GM12878 (cell line): ENCODE measurements around the gene SYN1. TPM values are rescaled to one million over a fixed set of nuclear protein-coding genes. Genes with fewer than 3 reads are reported as not detected.
A peak's percentile ranks its signal among the peaks of the same experiment; 100 is the strongest.

ENCODE experiments used
- BCLAF1 ChIP-seq: fragments of 450-650 bp; IDR thresholded peaks from 2 replicates; pipeline ENCODE4 v1.6.1; 2017; ENCODE audit warnings: antibody characterized with exemption, mild to moderate bottlenecking, moderate library complexity
- CBFB ChIP-seq: IDR thresholded peaks from 2 replicates; pipeline ENCODE4 v1.6.1; 2016; ENCODE audit warnings: antibody characterized with exemption, low read depth
- CEBPB ChIP-seq, 2 experiments: fragments of 150-350 bp in 1 of 2; IDR thresholded peaks; 2 replicates each; pipeline ENCODE4 v1.6.1; 2012 to 2014; ENCODE audit warnings: low read depth in 2 of 2, low read length in 2 of 2, borderline replicate concordance in 1 of 2, inconsistent platforms in 1 of 2
- CHD2 ChIP-seq: IDR thresholded peaks from 2 replicates; pipeline ENCODE4 v1.6.1; 2011; ENCODE audit warnings: low read depth, low read length, improper control_type of control experiment, borderline replicate concordance
- CREM ChIP-seq: IDR thresholded peaks from 2 replicates; pipeline ENCODE4 v1.6.1; 2014; ENCODE audit warnings: antibody characterized with exemption, low read depth
- EGR1 ChIP-seq, 2 experiments: IDR thresholded peaks; 1 replicate in 1 of 2; 2 replicates in 1 of 2; pipeline ENCODE4 v1.6.1; 2011 to 2012; ENCODE audit warnings: low read depth in 2 of 2, low read length in 2 of 2, borderline replicate concordance in 1 of 2, mild to moderate bottlenecking in 1 of 2, moderate library complexity in 1 of 2
- IKZF1 ChIP-seq: fragments of 450-650 bp; conservative IDR thresholded peaks from 2 replicates; pipeline ENCODE4 v1.6.1; 2017; ENCODE audit warnings: antibody characterized with exemption, mild to moderate bottlenecking
- JUNB ChIP-seq: IDR thresholded peaks from 2 replicates; pipeline ENCODE4 v1.6.1; 2016; ENCODE audit warnings: antibody characterized with exemption, mild to moderate bottlenecking
- JUND ChIP-seq: IDR thresholded peaks from 2 replicates; pipeline ENCODE4 v1.6.1; 2012; ENCODE audit warnings: low read depth, mild to moderate bottlenecking, low read length, improper control_type of control experiment, moderate library complexity
- LARP7 ChIP-seq: fragments of 450-650 bp; IDR thresholded peaks from 2 replicates; pipeline ENCODE4 v1.6.1; 2017; ENCODE audit warnings: mild to moderate bottlenecking
- MXI1 ChIP-seq: fragments of 150-350 bp; IDR thresholded peaks from 2 replicates; pipeline ENCODE4 v1.6.1; 2011; ENCODE audit warnings: low read depth, mild to moderate bottlenecking, inconsistent platforms, low read length, improper control_type of control experiment
- NKRF ChIP-seq: fragments of 450-650 bp; conservative IDR thresholded peaks from 2 replicates; pipeline ENCODE4 v1.6.1; 2017; ENCODE audit warnings: mild to moderate bottlenecking, moderate library complexity
- NR2F1 ChIP-seq: fragments of 450-650 bp; conservative IDR thresholded peaks from 2 replicates; pipeline ENCODE4 v1.6.1; 2017; ENCODE audit warnings: mild to moderate bottlenecking
- PRDM15 ChIP-seq: fragments of 450-650 bp; formaldehyde crosslinking; IDR thresholded peaks from 2 replicates; pipeline ENCODE4 v1.4.0; 2020; ENCODE audit warnings: mild to moderate bottlenecking, moderate library complexity
- REST ChIP-seq: IDR thresholded peaks from 2 replicates; pipeline ENCODE4 v1.6.1; 2012; ENCODE audit warnings: mild to moderate bottlenecking, low read depth, low read length
- SMAD5 ChIP-seq: IDR thresholded peaks from 2 replicates; pipeline ENCODE4 v1.6.1; 2016; ENCODE audit warnings: antibody characterized with exemption, low read depth
- ZNF207 ChIP-seq: fragments of 450-650 bp; IDR thresholded peaks from 2 replicates; pipeline ENCODE4 v1.6.1; 2014; ENCODE audit warnings: antibody characterized with exemption, mild to moderate bottlenecking, borderline replicate concordance
- polyA plus RNA-seq, 11 experiments: library from polyadenylated mRNA; depleted of rRNA in 4 of 11; unstranded in 6 of 11; stranded (reverse) in 5 of 11; fragments of >200 nt; fragmentation: Nextera tagmentation in 4 of 11; fragmentation: Illumina TruSeq in 1 of 11; extraction: Ambion mirVana in 4 of 11; extraction: Trizol in 1 of 11; gene quantifications; 1 replicate in 1 of 11; 2 replicates in 10 of 11; pipeline versions ENCODE4 v1.2.1 to v1.2.3, GENCODE V29; 2011 to 2016; ENCODE audit warnings: inconsistent platforms in 2 of 11, missing spikeins in 2 of 11, low read depth in 1 of 11
- total RNA-seq, 4 experiments: library from RNA; depleted of rRNA in 3 of 4; stranded (reverse); fragments of >200 nt in 3 of 4; fragmentation: Illumina TruSeq in 1 of 4; extraction: Trizol in 1 of 4; gene quantifications; 2 replicates each; pipeline versions ENCODE4 v1.2.1 to v1.2.3, GENCODE V29; 2013 to 2021

SYN1 gene
- total and polyA plus RNA-seq, 10 of the 15 experiments (the other 5 are each of a cell fraction or from before 2014, with no cell fraction given): 0.09 to 0.57 (median 0.16) TPM; not detected in 3

- peak; percentile 98 for TF ChIP-seq REST
- TF ChIP-seq PRDM15 (CRISPR knock-in tag): no peak
- peak; percentile 65; the same call in 1 of the 2 replicates for TF ChIP-seq ZNF207
- peak; percentile 83 for TF ChIP-seq MXI1
- no peak for TF ChIP-seq SMAD5
- peak; percentile 55 for TF ChIP-seq NR2F1
- no peak for TF ChIP-seq JUNB
- TF ChIP-seq CHD2: peak; percentile 75
- peak; percentile 65 to 95 for TF ChIP-seq EGR1 (IDR thresholded peaks at IDR 0.05; ENCODE audit: borderline replicate concordance in 1 of 2, low read depth in 2 of 2, low read length in 2 of 2)
- no peak; the same call in 1 of the 2 replicates for TF ChIP-seq IKZF1
- TF ChIP-seq JUND: peak; percentile 96
- TF ChIP-seq CEBPB (IDR thresholded peaks at IDR 0.05; ENCODE audit: borderline replicate concordance in 1 of 2, low read depth in 2 of 2, low read length in 2 of 2): no peak
- peak; percentile 41; the same call in 1 of the 2 replicates for TF ChIP-seq NKRF
- TF ChIP-seq LARP7: 0 out of 2 replicates have a peak, but pooled peaks have one; percentile 50
- peak; percentile 85 for TF ChIP-seq CREM
- no peak for TF ChIP-seq CBFB
- TF ChIP-seq BCLAF1: peak; percentile 90
Measured at GRCh38 chrX:47619486-47620302, at the start of gene SYN1 (continued).
